PC-9 (cell line): ENCODE measurements around the gene NDUFS8. TPM values are rescaled to one million over a fixed set of nuclear protein-coding genes. Genes with fewer than 3 reads are reported as not detected.

Source experiments
- BruUV-seq: library from RNA; stranded (reverse); fragments of 400-500 nt; replicated peaks from 2 replicates; lab custom pipeline; 2021; lab: Mats Ljungman, UMichigan
- CTCF ChIA-PET: fragments of 300-600 bp; sonication (Branson Sonifier 250); formaldehyde crosslinking; loops from one replicate; lab custom pipeline; 2022; ENCODE audit warnings: antibody characterized with exemption; lab: Charles Lee
- POLR2A ChIA-PET: fragments of 300-600 bp; sonication (Branson Sonifier 250); formaldehyde crosslinking; loops from one replicate; lab custom pipeline; 2022; ENCODE audit warnings: antibody characterized with exemption; ENCODE audit not compliant: unreplicated experiment; lab: Charles Lee
- DNase-seq, 2 experiments: peaks; one replicate each; pipeline versions ENCODE4 v3.0.0 to v3.0.0-alpha.2; 2015 to 2022; ENCODE audit warnings: mixed read lengths in 1 of 2
- H2AFZ ChIP-seq: fragments of 200-600 bp; sonication (generic); 2 replicates; pipeline ENCODE4 v1.8.1; 2017; ENCODE audit warnings: antibody characterized with exemption
- H3F3A ChIP-seq: fragments of 200-600 bp; sonication (generic); 2 replicates; pipeline ENCODE4 v1.8.1; 2017; ENCODE audit warnings: antibody characterized with exemption, mild to moderate bottlenecking, low read depth; ENCODE audit not compliant: insufficient read depth
- H3K27ac ChIP-seq: fragments of 200-600 bp; sonication (generic); 2 replicates; pipeline ENCODE4 v1.6.1; 2016; ENCODE audit warnings: mixed run types
- H3K27me3 ChIP-seq: fragments of 200-600 bp; sonication (generic); 2 replicates; pipeline ENCODE4 v1.6.1; 2016; ENCODE audit warnings: low read depth, mixed run types; ENCODE audit not compliant: insufficient read depth
- H3K36me3 ChIP-seq: fragments of 200-600 bp; sonication (generic); 2 replicates; pipeline ENCODE4 v1.6.1; 2016; ENCODE audit warnings: low read depth, mixed run types
- H3K4me1 ChIP-seq: fragments of 200-600 bp; sonication (generic); replicated peaks from 2 replicates; pipeline ENCODE4 v1.6.1; 2016; ENCODE audit warnings: mixed run types; ENCODE audit not compliant: insufficient read depth
- H3K4me2 ChIP-seq: fragments of 200-600 bp; sonication (generic); 2 replicates; pipeline ENCODE4 v1.6.1; 2017; ENCODE audit warnings: mixed run types
- H3K4me3 ChIP-seq: fragments of 200-600 bp; sonication (generic); 2 replicates; pipeline ENCODE4 v1.6.1; 2016; ENCODE audit warnings: mixed run types
- H3K79me2 ChIP-seq: fragments of 200-600 bp; sonication (generic); 2 replicates; pipeline ENCODE4 v1.6.1; 2017; ENCODE audit warnings: low read depth, mixed run types
- H3K9me2 ChIP-seq: fragments of 200-600 bp; sonication (generic); 2 replicates; pipeline ENCODE4 v1.8.1; 2017; ENCODE audit warnings: mild to moderate bottlenecking; ENCODE audit not compliant: insufficient read depth
- H3K9me3 ChIP-seq: fragments of 200-600 bp; sonication (generic); 2 replicates; pipeline ENCODE4 v1.8.1; 2016; ENCODE audit warnings: low read depth; ENCODE audit not compliant: insufficient read depth
- H4K20me1 ChIP-seq: fragments of 200-600 bp; sonication (generic); 2 replicates; pipeline ENCODE4 v1.8.1; 2017; ENCODE audit not compliant: insufficient read depth
- CTCF ChIP-seq: fragments of 200-600 bp; sonication (generic); conservative IDR thresholded peaks from 2 replicates; pipeline ENCODE4 v1.6.1; 2017; ENCODE audit warnings: mixed run types, antibody characterized with exemption, mild to moderate bottlenecking, moderate library complexity
- EZH2 ChIP-seq: fragments of 200-600 bp; sonication (generic); IDR thresholded peaks from 2 replicates; pipeline ENCODE4 v1.8.0; 2017; ENCODE audit warnings: antibody characterized with exemption, low read depth
- intact Hi-C: fragments of 100-400 bp; cut with micrococcal nuclease; formaldehyde crosslinking; loops from one replicate; pipeline ENCODE4 v1.10.0; 2022; ENCODE audit not compliant: unreplicated experiment
- total RNA-seq: library from RNA; stranded (reverse); gene quantifications from 2 replicates; pipeline ENCODE4 v1.2.3, GENCODE V29; 2021

The NDUFS8 gene
- total RNA-seq, 1 experiment from 2014 or later, result 275 TPM

DNA sequence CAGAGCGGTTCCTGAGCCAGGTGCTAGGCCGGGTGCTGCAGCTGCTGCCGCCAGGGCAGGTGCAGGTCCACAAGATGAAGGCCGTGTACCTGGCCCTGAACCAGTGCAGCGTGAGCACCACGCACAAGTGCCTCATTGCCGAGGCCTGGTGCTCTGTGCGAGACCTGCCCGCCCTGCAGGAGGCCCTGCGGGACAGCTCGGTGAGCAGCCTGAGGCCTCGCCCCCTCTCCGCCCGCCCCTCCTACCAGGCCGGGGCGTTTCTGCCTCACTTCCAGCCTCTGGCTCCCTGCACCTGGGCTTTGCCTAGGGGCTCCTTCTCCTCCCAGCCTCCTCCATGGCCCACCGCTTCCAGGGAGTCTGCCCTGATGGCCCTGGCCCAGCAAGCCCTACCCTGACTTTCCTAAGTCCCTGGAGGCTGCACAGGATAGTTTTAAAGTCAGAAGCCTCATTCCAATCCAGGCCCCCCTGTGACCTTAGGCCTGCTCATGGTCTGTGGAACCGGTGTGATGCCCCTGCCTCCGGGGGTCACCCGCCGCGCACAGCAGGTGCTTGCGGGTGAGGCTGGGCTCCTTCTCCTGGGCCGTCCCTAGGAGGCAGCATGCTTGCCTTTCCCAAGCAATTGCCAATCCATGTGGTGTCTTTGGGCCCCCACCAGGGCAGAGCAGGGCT lies 13.8 kb downstream of the NDUFS8 start:
- ChIA-PET POLR2A (interaction anchor here (0.6 kb wide), 3 partner anchors 16 to 393 kb away, joined by 6 to 19 read pairs (median 17); no protein-coding TSS in a partner anchor), CTCF (interaction anchor here (0.6 to 0.9 kb wide), 5 partner anchors 34 to 425 kb away, joined by 4 to 24 read pairs (median 8); partner anchors contain the start of gene ALDH3B1)
- TF ChIP-seq EZH2 (no peak), CTCF (no peak; the same call in 1 of the 2 replicates)
- Histone ChIP-seq H3K4me1 (peaks cover 23% of the 10 kb centered on the region), H2AFZ (no peak overlapping the region), H3K79me2 (peaks cover 26% of the 10 kb centered on the region), H3F3A (peaks cover 36% of the 10 kb centered on the region; the same call in 1 of the 2 replicates), H3K27me3 (no peaks in the 10 kb centered on the region), H4K20me1 (no peaks in the 10 kb centered on the region), H3K36me3 (no peaks in the 10 kb centered on the region), H3K9me2 (no peaks in the 10 kb centered on the region), H3K27ac (no peak overlapping the region), H3K4me2 (no peak overlapping the region), H3K9me3 (no peaks in the 10 kb centered on the region), H3K4me3 (no peak overlapping the region)
- BruUV-seq, result no TSS peak
- no peak for DNase-seq
- intact Hi-C loops, result loop anchor here (5.0 kb wide), 2 partner anchors 78 to 103 kb away; partner anchors contain the start of gene CHKA

DNA sequence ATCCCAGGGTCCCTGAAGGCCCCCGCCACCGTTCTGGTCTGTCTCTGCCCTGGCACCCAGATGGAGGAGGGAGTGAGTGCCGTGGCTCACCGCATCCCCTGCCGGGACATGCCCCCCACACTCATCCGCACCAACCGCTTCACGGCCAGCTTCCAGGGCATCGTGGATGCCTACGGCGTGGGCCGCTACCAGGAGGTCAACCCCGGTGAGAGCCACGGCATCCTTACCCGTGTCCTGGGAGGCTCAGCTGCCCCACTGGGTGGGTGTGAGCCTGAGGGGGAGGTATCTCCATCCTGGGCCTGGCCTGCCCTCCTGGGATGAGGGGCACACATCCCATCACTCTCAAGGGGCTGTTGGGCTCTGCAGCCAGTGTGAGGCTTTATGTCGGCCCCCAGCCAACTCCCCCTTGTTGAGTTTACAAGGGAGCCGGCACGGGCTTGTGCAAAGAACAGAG lies 14.4 kb downstream of the NDUFS8 start:
- Histone ChIP-seq H3K9me2 (no peaks in the 10 kb centered on the region), H2AFZ (no peak overlapping the region), H4K20me1 (no peaks in the 10 kb centered on the region), H3K9me3 (no peaks in the 10 kb centered on the region), H3K4me3 (no peak overlapping the region), H3K36me3 (no peaks in the 10 kb centered on the region), H3K27ac (no peak overlapping the region), H3K4me2 (no peak overlapping the region), H3K27me3 (no peaks in the 10 kb centered on the region), H3K79me2 (peaks cover 19% of the 10 kb centered on the region; the same call in 1 of the 2 replicates), H3F3A (peaks cover 31% of the 10 kb centered on the region; the same call in 1 of the 2 replicates), H3K4me1 (peaks cover 17% of the 10 kb centered on the region)
- no peak for TF ChIP-seq CTCF
- TF ChIP-seq EZH2, result no peak
- DNase-seq, result no peak
- no TSS peak for BruUV-seq
- ChIA-PET CTCF (no interaction called here), POLR2A (no interaction called here)
- intact Hi-C loops, result loop anchor here (5.0 kb wide), 2 partner anchors 77 to 102 kb away; partner anchors contain the start of gene CHKA

DNA sequence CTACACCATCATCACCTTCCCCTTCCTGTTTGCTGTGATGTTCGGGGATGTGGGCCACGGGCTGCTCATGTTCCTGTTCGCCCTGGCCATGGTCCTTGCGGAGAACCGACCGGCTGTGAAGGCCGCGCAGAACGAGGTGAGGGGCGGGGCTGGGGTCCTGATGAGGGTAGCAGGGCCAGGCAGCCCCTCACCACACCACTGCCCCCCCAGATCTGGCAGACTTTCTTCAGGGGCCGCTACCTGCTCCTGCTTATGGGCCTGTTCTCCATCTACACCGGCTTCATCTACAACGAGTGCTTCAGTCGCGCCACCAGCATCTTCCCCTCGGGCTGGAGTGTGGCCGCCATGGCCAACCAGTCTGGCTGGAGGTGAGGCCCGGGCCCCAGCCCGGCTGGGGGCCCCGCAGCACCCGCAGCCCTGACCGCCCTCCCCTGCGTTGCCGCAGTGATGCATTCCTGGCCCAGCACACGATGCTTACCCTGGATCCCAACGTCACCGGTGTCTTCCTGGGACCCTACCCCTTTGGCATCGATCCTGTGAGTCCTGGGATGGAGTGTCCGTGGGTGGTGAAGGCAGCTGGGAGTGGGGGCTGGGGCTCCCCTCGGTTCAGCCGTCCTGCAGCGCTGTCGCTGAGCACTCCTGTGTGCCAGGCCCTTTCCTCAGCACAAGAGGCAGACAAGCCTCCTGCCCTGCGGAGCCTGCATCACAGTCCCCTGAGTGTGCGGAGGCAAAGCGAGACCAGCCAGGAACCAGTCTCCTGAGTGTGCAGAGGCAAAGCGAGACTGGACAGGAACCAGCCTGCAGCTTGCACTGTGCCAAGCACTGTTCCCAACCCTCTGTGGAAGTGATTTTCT lies 17.2 kb downstream of the NDUFS8 start:
- H3K4me3 ChIP-seq, result no peak overlapping the region
- H3K27ac ChIP-seq, result no peak overlapping the region
- ChIA-PET CTCF (no interaction called here), POLR2A (no interaction called here)
- no peaks in the 10 kb centered on the region for H3K9me3 ChIP-seq
- H3K4me1 ChIP-seq, result peaks cover 14% of the 10 kb centered on the region
- H3K9me2 ChIP-seq, result no peaks in the 10 kb centered on the region
- BruUV-seq, result no TSS peak
- H3K36me3 ChIP-seq, result no peaks in the 10 kb centered on the region
- H3K27me3 ChIP-seq, result no peaks in the 10 kb centered on the region
- H4K20me1 ChIP-seq, result peaks cover 14% of the 10 kb centered on the region
- no peak for TF ChIP-seq EZH2
- no peak for TF ChIP-seq CTCF
- intact Hi-C loops, result no loop called here
- no peak overlapping the region for H3K4me2 ChIP-seq
- H3K79me2 ChIP-seq, result peaks cover 4% of the 10 kb centered on the region; the same call in 1 of the 2 replicates
- H3F3A ChIP-seq, result peaks cover 37% of the 10 kb centered on the region; the same call in 1 of the 2 replicates
- DNase-seq, result no peak
- no peak overlapping the region for H2AFZ ChIP-seq
